NCI-H774 (cell line): ENCODE data around the gene WDR76.
"Not testable (repeated sequence)": the region's sequence is repeated elsewhere in the genome, so short reads cannot be mapped to it uniquely, and the experiment has no call there.

Experiments used
- DNase-seq: peaks from one replicate; lab custom pipeline; 2025; lab: John Stamatoyannopoulos, UW

WDR76 gene

DNA sequence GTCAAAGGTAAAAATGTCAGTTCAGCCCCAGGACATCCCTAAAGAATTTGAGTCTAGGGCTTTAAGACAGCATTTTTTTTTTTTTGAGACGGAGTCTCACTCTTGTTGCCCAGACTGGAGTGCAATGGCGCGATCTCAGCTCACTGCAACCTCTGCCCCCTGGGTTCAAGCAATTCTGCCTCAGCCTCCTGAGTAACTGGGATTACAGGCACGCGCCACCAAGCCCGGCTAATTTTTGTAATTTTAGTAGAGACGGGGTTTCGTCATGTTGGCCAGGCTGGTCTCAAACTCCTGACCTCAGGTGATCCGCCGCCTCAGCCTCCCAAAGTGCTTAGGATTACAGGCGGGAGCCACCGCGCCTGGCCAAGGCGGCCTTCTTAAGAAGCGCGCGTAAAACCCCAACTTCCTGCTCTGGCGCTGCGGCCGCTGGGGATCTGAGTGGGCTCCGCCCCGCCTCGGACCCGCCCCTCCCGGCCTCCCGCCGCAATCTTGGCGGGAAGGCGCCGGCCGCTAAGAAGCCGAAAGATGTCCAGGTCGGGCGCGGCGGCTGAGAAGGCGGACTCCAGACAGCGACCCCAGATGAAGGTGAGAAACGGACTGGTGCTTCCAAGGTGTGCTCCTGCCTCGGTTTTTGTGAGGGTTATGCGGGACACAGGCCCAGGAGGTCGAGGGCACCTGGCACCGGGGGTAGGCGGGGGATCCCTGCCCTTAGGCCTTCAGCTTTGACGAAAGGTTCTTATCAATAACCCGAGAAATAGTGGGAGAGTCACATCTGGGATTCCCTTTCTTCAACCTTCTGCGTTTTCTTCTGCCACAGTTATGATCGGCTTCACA, at the start of gene WDR76:
TSS of gene WDR76 (plus strand) at position 495 of the 834 bp plus-strand sequence. CDS start at position 526, 31 bp downstream.
- peak; percentile 83 for DNase-seq

DNA sequence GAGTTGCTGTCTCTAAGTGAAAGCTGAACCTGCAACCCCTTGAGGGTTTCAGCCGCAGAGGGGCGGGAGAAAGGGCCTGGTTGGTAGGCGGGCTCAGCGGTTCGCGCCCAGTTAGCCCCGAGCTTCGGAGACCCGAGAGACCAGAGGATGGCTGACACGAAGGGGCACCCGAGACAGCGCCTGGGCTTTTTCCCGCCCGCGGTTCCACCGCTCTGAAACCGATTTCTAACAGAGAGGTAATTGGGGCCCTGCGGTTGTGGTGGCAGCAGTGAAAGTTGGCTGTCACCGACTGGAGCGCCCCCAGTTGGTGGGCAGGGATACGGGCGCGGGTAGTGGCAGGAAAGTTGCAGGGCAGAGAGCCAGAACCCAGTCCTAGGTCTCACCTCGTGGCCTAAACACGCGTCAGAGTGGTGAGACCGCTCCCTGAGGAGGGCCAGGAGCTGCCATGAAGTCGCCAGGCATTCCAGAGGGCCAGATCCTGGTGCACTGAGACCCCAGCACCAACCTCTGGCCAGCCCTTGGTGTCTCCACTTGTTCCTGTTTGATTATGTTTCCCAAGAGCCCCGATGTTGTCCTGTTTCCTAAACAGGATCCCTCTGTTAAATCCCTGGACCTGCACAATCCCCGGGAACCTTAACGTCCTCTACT, 49.4 kb upstream of the WDR76 start:
- DNase-seq = peak; percentile 80

- DNase-seq = no peak
Observed at GRCh38 chr15:43779016-43779415, 47.8 kb upstream of the WDR76 start.

GRCh38 chr15:43789409-43789808, 37.4 kb upstream of the WDR76 start:
- no peak for DNase-seq

GRCh38 chr15:43791993-43792760, 34.6 kb upstream of the WDR76 start, which contains the start of gene SERF2:
SERF2 (plus strand) TSS chr15:43792320; CDS start chr15:43792377, 57 bp downstream.
- peak; percentile 99 for DNase-seq

GRCh38 chr15:43792761-43793476, 33.9 kb upstream of the WDR76 start:
- no peak for DNase-seq

DNA sequence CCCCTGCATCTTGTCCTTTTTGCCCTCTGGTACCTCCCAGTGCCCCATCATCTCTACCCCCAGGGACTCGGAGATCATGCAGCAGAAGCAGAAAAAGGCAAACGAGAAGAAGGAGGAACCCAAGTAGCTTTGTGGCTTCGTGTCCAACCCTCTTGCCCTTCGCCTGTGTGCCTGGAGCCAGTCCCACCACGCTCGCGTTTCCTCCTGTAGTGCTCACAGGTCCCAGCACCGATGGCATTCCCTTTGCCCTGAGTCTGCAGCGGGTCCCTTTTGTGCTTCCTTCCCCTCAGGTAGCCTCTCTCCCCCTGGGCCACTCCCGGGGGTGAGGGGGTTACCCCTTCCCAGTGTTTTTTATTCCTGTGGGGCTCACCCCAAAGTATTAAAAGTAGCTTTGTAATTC, 33.2 kb upstream of the WDR76 start:
- no peak for DNase-seq

DNA sequence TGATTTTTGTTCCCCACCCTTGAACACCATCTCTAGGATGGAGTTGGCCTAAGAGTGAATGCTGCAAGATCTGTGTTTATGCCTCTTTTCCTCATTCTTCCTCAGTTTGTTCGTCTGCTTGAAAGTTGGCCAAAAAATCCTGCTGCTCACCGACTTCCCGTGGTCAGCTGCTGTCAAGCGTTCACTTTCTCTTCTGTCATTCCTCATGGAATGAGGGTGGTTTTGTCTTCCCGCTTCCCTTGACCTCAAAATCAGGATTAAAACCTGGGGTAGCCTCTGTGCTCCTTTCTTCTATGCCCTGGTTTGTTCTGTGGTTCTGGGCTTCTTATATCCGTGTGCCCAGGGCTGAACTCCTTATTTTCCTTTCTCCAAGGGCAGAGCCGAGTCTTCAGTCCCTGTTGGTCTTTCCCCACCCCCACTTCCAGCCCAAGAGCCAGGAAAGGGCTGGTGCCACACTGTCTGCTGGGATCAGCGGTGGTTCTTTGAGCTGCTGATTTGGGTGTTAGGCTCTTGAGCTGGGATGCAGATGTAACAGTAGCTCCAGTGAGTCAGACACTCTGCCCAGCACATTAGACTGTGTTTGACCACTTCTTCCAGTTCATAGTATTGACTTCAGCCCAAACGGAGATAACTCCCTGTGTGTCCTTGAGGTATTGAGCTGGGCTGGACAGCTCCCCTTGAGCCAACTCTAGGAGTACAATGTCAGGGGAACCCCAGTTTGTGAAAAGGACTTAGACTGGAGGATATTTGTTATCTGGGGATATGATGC, 32.3 kb upstream of the WDR76 start:
- DNase-seq = no peak

DNA sequence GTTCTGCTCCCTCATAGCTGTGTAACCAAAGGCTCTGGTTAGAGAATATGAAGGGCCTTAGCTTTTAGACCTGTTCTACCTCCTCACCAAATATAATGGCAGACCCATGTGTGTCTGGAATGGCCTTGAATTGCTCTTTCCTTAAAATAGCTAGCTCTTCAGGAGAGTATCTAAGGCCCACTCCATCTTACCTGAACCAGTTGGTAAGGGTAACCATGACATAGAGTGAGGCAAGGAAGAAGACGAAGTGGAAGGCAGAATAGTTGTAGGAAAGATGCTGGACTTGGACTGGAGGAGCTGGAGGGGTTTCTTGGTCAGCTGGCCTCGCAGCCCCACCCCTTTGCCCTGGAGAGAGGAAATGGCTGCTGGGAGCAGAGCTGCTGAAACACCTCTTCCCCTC, 31.6 kb upstream of the WDR76 start:
- no peak for DNase-seq

- DNase-seq = no peak
Observed at GRCh38 chr15:43795997-43796396, 30.8 kb upstream of the WDR76 start.

- no peak for DNase-seq
Observed at GRCh38 chr15:43796566-43796965, 30.2 kb upstream of the WDR76 start.

DNA sequence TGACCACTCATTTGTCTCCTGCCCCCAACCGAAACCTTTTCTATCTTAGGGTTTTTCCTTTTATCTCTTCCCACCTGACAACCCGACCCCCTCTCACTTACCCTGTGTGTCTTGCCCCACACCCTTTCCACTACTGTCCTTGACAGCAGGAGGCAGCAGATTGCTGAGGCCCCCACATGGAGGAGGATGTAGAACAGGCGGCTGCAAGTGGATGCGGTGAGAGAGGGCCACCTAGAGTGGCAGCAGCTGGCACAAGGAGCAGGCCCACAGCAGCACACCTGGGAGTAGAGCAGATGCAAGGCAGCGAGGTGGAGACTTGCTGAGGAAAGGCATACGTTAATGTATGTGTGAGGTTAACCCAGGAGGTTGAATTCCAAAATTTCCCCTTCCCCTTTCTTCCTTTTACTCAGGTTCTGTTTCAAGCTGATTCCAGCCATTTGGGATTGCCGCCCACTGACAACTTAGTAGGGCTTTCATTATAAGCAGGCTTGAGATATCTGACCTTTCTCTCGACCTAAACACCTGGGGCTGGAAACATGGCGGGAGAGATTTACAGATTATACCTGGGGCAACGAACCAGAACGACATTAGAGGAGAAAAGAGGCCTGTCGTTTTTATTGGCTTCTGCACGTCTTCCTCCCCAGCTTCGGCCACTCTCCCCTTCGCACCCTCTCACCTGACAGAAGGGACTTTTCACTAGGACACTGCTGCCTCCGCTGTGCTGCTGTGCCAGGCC, 27.4 kb upstream of the WDR76 start:
- peak; percentile 30 for DNase-seq

GRCh38 chr15:43799945-43800285, 26.9 kb upstream of the WDR76 start, which contains the start of gene SERINC4:
SERINC4 (minus strand) TSS chr15:43800220; CDS start chr15:43799986, 234 bp downstream.
- no peak for DNase-seq

GRCh38 chr15:43800286-43801141, 26.3 kb upstream of the WDR76 start, which contains the start of gene HYPK:
HYPK (plus strand) TSS chr15:43800599; CDS start chr15:43800623, 24 bp downstream.
- DNase-seq = peak; percentile 83

DNA sequence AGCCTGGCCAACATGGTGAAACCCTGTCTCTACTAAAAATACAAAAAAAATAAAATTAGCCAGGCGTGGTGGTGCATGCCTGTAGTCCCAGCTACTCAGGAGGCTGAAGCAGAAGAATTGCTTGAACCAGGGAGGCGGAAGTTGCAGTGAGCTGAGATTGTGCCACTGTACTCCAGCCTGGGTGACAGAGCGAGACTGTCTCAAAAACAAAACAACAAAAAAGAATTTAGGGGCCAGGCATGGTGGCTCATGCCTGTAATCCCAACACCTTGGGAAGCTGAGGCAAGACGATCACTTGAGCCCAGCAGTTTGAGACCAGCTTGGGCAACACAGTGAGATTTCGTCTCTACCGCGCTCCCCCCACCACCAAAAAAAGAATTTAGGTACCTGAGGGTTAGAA, 24.1 kb upstream of the WDR76 start:
- not testable (repeated sequence) for DNase-seq

DNA sequence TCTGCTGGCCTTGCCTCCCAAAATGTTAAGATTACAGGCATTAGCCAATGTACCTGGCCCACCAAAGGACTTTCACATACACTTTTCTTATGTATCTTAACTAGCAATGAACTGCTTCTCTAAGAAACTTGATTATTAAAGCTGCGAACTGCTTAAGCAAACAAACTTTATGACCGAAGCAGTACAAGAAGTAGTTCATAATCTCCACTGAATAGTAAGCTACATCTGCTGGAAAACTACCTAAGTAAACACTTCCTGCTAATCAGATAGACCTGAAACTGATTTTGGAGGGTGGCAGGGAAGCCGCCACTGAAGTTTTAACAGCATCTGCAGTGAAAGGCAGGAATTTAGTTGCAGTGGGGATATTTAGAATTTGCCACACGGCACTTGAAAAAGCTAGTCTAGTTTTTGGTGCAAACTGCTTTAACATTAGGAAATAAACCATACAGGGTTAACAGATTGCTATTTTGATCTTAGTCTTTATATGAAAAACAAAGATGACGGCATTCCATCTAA, 18.3 kb upstream of the WDR76 start:
- DNase-seq = no peak

DNA sequence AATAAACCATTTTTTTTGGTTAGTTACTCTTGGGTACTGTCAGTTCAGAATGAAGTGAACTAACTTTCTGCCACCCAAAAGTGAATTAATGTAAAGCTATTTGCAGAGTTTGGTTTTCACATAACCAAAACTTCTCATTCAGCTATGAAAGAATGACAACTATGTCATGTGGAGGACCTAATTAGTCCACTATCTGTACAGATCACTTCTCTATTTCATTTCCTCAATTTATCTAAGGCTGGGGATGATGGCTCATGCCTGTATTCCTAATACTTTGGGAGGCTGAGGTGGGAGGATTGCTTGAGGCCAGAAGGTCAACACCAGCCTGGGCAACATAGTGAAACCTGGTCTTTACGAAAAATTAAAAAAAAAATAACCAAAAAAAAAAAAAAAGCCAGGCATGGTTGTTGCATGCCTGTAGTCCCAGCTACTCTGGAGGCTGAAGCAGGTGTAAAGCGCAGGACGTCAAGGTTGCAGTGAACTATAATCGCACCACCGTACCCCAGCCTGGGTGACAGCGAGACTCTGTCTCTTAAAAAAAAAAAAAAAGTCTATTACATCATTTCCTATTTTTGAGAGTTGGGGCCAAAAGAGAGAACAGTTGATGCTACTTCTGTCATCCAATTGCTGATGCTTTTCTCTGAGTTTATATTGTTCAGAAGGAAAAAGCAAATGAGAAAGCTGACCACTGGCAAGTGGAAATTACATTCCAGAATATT, 17.7 kb upstream of the WDR76 start:
- DNase-seq = no peak

GRCh38 chr15:43815064-43815463, 11.7 kb upstream of the WDR76 start:
- not testable (repeated sequence) for DNase-seq
